GM21528 (cell line): ENCODE measurements around the gene C10orf71.

Experiments used
- ATAC-seq: cut with Tn5 transposase; IDR thresholded peaks from one replicate; pipeline ENCODE4 v1.9.1; 2021; ENCODE audit warnings: mild to moderate bottlenecking, moderate library complexity; ENCODE audit not compliant: unreplicated experiment, low FRiP score

The C10orf71 gene

GRCh38 chr10:49357910-49358309 is 58.9 kb downstream of the C10orf71 start:
- no peak for ATAC-seq

GRCh38 chr10:49359349-49360270 is 60.6 kb downstream of the C10orf71 start:
- no peak for ATAC-seq

- no peak for ATAC-seq
Measured at GRCh38 chr10:49360271-49361177, 61.6 kb downstream of the C10orf71 start.

- no peak for ATAC-seq
Measured at GRCh38 chr10:49361178-49361554, 62.2 kb downstream of the C10orf71 start.

- no peak for ATAC-seq
Measured at GRCh38 chr10:49361735-49362568, 63.0 kb downstream of the C10orf71 start.

- ATAC-seq, result peak; percentile 86
Measured at GRCh38 chr10:49362596-49363260, 63.8 kb downstream of the C10orf71 start.

GRCh38 chr10:49363309-49364031 is 64.5 kb downstream of the C10orf71 start:
- ATAC-seq, result no peak

GRCh38 chr10:49364051-49364450 is 65.1 kb downstream of the C10orf71 start:
- ATAC-seq, result no peak

- ATAC-seq, result no peak
Measured at GRCh38 chr10:49364747-49365146, 65.8 kb downstream of the C10orf71 start.

- ATAC-seq, result no peak
Measured at GRCh38 chr10:49365275-49365674, 66.3 kb downstream of the C10orf71 start.

- ATAC-seq, result no peak
Measured at GRCh38 chr10:49365675-49366415, 66.9 kb downstream of the C10orf71 start.

- ATAC-seq, result no peak
Measured at GRCh38 chr10:49366460-49366859, 67.5 kb downstream of the C10orf71 start.

- no peak for ATAC-seq
Measured at GRCh38 chr10:49367600-49367999, 68.6 kb downstream of the C10orf71 start.

GRCh38 chr10:49368256-49368655 is 69.3 kb downstream of the C10orf71 start:
- ATAC-seq, result no peak

- ATAC-seq, result no peak
Measured at GRCh38 chr10:49369216-49370162, 70.5 kb downstream of the C10orf71 start.

- ATAC-seq, result no peak
Measured at GRCh38 chr10:49370326-49371100, 71.5 kb downstream of the C10orf71 start.

GRCh38 chr10:49371967-49372366 is 73.0 kb downstream of the C10orf71 start:
- no peak for ATAC-seq
